Colonic mucosa (tissue), 4 donors: Measurements from ENCODE around the gene DTD2. TPM values are rescaled to one million over a fixed set of nuclear protein-coding genes. Genes with fewer than 3 reads are reported as not detected.
"Not testable (repeated sequence)": the region's sequence is repeated elsewhere in the genome, so short reads cannot be mapped to it uniquely, and the experiment has no call there.

Experiments
- DNase-seq: peaks from one replicate; pipeline ENCODE4 v3.0.0-alpha.2; 2020
- H3K27ac ChIP-seq: fragments of 200-600 bp; one replicate; pipeline ENCODE4 v1.8.0; 2021
- H3K27me3 ChIP-seq: fragments of 200-600 bp; one replicate; pipeline ENCODE4 v1.8.0; 2021
- H3K36me3 ChIP-seq: fragments of 200-600 bp; one replicate; pipeline ENCODE4 v1.8.0; 2021
- H3K4me1 ChIP-seq: fragments of 200-600 bp; one replicate; pipeline ENCODE4 v1.8.0; 2021; ENCODE audit warnings: mild to moderate bottlenecking
- H3K4me3 ChIP-seq: fragments of 200-600 bp; one replicate; pipeline ENCODE4 v1.8.0; 2021
- H3K9ac ChIP-seq, 2 donors: one replicate each; pipeline ENCODE4 v1.7.0; 2013; ENCODE audit warnings: control low read depth in 2 of 2, low read depth in 2 of 2, low read length in 2 of 2
- H3K9me3 ChIP-seq: fragments of 200-600 bp; one replicate; pipeline ENCODE4 v1.8.0; 2021
- intact Hi-C: fragments of 100-400 bp; cut with DNase I; formaldehyde crosslinking; loops from one replicate; pipeline ENCODE4 v1.14.1; 2022
- total RNA-seq, 2 donors: library from RNA; stranded (reverse); fragmentation: NEBNext Ultra II Directional in 1 of 2; extraction: Animal tissue kit (Norgen Biotek cat#: 25700) in 1 of 2; gene quantifications; one replicate each; pipeline ENCODE4 v1.2.1, GENCODE V29; 2021
- TF ChIP-seq, protein P1 (sequence below): fragments of 200-600 bp; IDR thresholded peaks from one replicate; pipeline ENCODE4 v1.8.0; 2022; ENCODE audit warnings: antibody characterized with exemption, mild to moderate bottlenecking
- donor health status: healthy.
- donor health status: DM: no; HTN: no; CAD: no.
- donor health status: DM: no; HTN: no; CAD: no.

DTD2 gene
- total RNA-seq, 2 donors from 2014 or later, result 13.7 to 16.2 TPM

DNA sequence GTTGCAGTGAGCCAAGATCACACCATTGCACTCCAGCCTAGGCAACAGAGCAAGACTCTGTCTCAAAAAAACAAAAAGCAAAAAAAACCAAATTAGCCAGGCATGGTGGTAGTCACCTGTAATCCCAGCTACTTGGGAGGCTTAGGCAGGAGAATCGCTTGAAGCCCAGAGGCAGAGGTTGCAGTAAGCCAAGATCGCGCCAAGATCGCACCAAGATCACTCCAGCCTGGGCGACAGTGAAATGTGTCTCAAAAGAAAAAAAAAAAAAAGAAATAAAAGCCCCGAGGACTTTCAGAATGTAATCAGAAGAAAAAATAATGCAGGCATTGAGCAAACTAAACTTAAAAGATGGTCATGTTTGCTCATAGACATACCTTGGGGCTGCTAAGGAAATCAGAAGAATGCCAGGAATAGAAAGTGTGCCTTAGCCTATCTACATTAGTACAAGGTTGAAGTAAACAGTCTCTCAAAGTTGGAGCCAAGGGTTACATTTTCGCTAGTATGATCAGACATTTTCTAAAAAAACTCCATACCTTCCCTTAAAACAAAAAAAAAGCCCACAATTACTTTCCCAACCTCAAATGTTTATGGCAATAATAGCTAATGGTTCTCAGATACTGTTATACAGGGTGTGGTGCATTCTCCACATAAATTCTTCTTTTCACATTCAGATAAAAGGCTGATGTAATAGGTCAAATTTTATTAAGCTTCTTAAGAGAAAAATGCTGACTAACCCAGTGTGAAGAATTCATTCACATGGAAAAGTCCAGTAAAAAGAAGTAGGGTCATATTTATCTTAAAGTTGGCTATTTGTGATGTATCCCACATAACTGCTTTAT lies 15.8 kb downstream of the DTD2 start:
- Histone ChIP-seq H3K27me3 (no peaks in the 10 kb centered on the region), H3K27ac (no peak overlapping the region)
- DNase-seq, result no peak

DNA sequence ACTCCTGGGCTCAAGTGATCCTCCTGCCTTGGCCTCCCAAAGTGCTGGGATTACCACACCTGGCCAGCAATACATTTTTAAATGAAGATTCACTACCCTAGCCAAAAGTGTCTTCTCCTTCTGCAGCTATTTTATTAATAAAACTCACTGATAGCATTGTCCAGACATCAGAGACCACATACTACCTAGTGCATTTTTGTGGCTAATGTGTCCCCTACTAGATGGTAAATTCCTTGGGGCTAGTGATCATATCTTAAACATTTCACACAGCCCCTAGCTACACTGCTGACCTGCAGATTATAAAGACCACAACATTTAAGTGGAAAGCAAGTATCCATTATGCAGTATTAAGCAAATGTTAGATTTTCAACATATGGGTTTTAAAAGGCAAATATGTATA lies 17.0 kb downstream of the DTD2 start:
- no peak for DNase-seq
- intact Hi-C loops, result no loop called here

More for the DNA sequence above, 15.8 kb downstream of the DTD2 start:
- no peak overlapping the region for H3K9ac ChIP-seq
- TF ChIP-seq, protein P1, sequence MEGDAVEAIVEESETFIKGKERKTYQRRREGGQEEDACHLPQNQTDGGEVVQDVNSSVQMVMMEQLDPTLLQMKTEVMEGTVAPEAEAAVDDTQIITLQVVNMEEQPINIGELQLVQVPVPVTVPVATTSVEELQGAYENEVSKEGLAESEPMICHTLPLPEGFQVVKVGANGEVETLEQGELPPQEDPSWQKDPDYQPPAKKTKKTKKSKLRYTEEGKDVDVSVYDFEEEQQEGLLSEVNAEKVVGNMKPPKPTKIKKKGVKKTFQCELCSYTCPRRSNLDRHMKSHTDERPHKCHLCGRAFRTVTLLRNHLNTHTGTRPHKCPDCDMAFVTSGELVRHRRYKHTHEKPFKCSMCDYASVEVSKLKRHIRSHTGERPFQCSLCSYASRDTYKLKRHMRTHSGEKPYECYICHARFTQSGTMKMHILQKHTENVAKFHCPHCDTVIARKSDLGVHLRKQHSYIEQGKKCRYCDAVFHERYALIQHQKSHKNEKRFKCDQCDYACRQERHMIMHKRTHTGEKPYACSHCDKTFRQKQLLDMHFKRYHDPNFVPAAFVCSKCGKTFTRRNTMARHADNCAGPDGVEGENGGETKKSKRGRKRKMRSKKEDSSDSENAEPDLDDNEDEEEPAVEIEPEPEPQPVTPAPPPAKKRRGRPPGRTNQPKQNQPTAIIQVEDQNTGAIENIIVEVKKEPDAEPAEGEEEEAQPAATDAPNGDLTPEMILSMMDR, result no peak
- no peak overlapping the region for H3K4me3 ChIP-seq
- intact Hi-C loops, result no loop called here
- H3K4me1 ChIP-seq, result no peaks in the 10 kb centered on the region
- H3K9me3 ChIP-seq, result no peaks in the 10 kb centered on the region
- no peaks in the 10 kb centered on the region for H3K36me3 ChIP-seq

DNA sequence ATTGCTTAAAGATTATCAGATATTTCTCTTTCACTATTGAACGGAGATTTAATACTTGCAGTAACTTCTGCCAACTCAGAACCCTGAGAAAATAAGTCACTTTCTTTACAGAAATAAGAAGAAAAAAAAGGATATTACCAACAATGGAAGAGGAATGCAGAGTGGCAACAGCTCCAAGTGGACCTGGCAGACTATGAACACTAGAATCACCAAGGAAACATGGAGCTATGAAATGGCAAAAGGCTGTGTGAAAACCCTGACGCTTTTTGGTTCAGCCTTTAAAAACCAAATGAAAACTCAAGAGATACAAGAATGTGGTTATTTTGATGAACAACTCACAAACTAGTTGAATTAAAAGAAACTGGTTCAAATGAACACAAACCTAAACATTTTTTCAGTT lies 17.7 kb downstream of the DTD2 start:
- TF ChIP-seq, protein P1, result no peak
- Histone ChIP-seq H3K27me3 (no peaks in the 10 kb centered on the region), H3K27ac (no peak overlapping the region), H3K9ac (no peak overlapping the region), H3K4me1 (no peaks in the 10 kb centered on the region), H3K9me3 (no peaks in the 10 kb centered on the region), H3K36me3 (no peaks in the 10 kb centered on the region), H3K4me3 (no peak overlapping the region)
- no peak for DNase-seq
- intact Hi-C loops, result no loop called here

More for the DNA sequence above, 17.0 kb downstream of the DTD2 start:
- TF ChIP-seq, protein P1, result no peak
- no peaks in the 10 kb centered on the region for H3K36me3 ChIP-seq
- H3K9me3 ChIP-seq, result no peaks in the 10 kb centered on the region
- no peak overlapping the region for H3K9ac ChIP-seq
- H3K27me3 ChIP-seq, result no peaks in the 10 kb centered on the region
- no peak overlapping the region for H3K4me3 ChIP-seq
- H3K27ac ChIP-seq, result no peak overlapping the region
- H3K4me1 ChIP-seq, result no peaks in the 10 kb centered on the region

DNA sequence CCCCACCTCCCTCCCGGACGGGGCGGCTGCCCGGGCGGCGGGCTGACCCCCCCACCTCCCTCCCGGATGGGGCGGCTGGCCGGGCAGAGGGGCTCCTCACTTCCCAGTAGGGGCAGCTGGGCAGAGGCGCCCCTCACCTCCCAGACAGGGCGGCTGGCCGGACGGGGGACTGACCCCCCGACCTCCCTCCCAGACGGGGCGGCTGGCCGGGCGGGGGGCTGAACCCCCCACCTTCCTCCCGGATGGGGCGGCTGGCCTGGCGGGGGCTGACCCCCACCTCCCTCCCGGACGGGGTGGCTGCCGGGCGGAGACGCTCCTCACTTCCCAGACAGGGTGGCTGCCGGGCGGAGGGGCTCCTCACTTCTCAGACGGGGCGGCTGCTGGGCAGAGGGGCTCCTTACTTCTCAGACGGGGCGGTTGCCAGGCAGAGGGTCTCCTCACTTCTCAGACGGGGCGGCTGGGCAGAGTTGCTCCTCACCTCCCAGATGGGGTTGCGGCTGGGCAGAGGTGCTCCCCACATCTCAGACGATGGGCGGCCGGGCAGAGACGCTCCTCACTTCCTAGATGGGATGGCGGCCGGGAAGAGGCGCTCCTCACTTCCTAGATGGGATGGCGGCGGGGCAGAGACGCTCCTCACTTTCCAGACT lies 20.1 kb downstream of the DTD2 start:
- H3K4me1 ChIP-seq, result not testable (repeated sequence)

DNA sequence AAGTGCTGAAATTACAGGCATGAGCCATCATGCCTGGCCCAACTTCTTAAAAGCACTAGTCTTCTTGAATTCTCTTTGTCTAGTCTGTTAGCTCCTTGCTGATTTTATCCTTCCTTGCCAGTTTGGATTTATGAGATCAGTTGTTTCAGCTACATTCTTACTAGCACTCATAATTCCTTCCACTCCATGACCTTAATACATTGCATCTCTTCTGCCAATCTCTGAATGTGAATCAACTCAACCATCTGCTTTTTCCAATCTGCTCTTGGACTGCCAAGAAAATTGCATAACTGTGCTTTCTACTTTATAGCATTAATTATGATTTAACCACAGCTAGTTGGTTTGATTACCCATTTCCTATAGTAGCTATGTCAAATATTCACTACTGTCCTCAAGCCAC lies 22.0 kb downstream of the DTD2 start:
- no peaks in the 10 kb centered on the region for H3K27me3 ChIP-seq
- intact Hi-C loops, result no loop called here
- TF ChIP-seq, protein P1, result no peak
- H3K36me3 ChIP-seq, result no peaks in the 10 kb centered on the region
- no peak overlapping the region for H3K9ac ChIP-seq
- no peak for DNase-seq
- no peaks in the 10 kb centered on the region for H3K4me1 ChIP-seq
- no peak overlapping the region for H3K4me3 ChIP-seq
- H3K27ac ChIP-seq, result no peak overlapping the region
- H3K9me3 ChIP-seq, result no peaks in the 10 kb centered on the region

More for the DNA sequence above, 20.1 kb downstream of the DTD2 start:
- H3K36me3 ChIP-seq, H3K9me3 ChIP-seq, H3K9ac ChIP-seq, H3K4me3 ChIP-seq, H3K27ac ChIP-seq, H3K27me3 ChIP-seq, DNase-seq, intact Hi-C loops: not testable (repeated sequence)
